Muscle layer of duodenum (tissue), 2 donors: ENCODE results near the gene MATN1.

ENCODE experiments used
- H3K27ac ChIP-seq: one replicate; pipeline ENCODE4 v1.7.0; 2013; ENCODE audit warnings: mild to moderate bottlenecking, low read length
- H3K27me3 ChIP-seq: one replicate; pipeline ENCODE4 v1.7.0; 2013; ENCODE audit warnings: low read depth, mild to moderate bottlenecking, control low read depth, low read length
- H3K36me3 ChIP-seq, 2 donors: one replicate each; pipeline ENCODE4 v1.7.0; 2013; ENCODE audit warnings: low read length in 2 of 2, control low read depth in 1 of 2, mild to moderate bottlenecking in 1 of 2; ENCODE audit not compliant: insufficient read depth in 2 of 2, control insufficient read depth in 1 of 2
- H3K4me1 ChIP-seq, 2 donors: one replicate each; pipeline ENCODE4 v1.7.0; 2013; ENCODE audit warnings: low read length in 2 of 2, mild to moderate bottlenecking in 2 of 2, control low read depth in 1 of 2, moderate library complexity in 1 of 2; ENCODE audit not compliant: insufficient read depth in 2 of 2, control insufficient read depth in 1 of 2
- H3K4me3 ChIP-seq, 2 donors: one replicate each; pipeline ENCODE4 v1.7.0; 2013; ENCODE audit warnings: low read length in 2 of 2, low read depth in 1 of 2, mild to moderate bottlenecking in 1 of 2
- H3K9me3 ChIP-seq, 2 donors: one replicate each; pipeline ENCODE4 v1.7.0; 2013; ENCODE audit warnings: low read length in 2 of 2, control low read depth in 1 of 2, mild to moderate bottlenecking in 1 of 2; ENCODE audit not compliant: control insufficient read depth in 1 of 2
- donor health status: healthy.

MATN1 gene

GRCh38 chr1:30670240-30671060 lies 52.9 kb downstream of the MATN1 start:
- no peak overlapping the region for H3K27ac ChIP-seq
- peaks cover 0 to 2% of the 10 kb centered on the region in 2 donors for H3K36me3 ChIP-seq
- H3K27me3 ChIP-seq, result no peaks in the 10 kb centered on the region
- no peak overlapping the region for H3K4me3 ChIP-seq
- no peaks in the 10 kb centered on the region for H3K9me3 ChIP-seq
- peaks cover 0 to 6% of the 10 kb centered on the region in 2 donors for H3K4me1 ChIP-seq

DNA sequence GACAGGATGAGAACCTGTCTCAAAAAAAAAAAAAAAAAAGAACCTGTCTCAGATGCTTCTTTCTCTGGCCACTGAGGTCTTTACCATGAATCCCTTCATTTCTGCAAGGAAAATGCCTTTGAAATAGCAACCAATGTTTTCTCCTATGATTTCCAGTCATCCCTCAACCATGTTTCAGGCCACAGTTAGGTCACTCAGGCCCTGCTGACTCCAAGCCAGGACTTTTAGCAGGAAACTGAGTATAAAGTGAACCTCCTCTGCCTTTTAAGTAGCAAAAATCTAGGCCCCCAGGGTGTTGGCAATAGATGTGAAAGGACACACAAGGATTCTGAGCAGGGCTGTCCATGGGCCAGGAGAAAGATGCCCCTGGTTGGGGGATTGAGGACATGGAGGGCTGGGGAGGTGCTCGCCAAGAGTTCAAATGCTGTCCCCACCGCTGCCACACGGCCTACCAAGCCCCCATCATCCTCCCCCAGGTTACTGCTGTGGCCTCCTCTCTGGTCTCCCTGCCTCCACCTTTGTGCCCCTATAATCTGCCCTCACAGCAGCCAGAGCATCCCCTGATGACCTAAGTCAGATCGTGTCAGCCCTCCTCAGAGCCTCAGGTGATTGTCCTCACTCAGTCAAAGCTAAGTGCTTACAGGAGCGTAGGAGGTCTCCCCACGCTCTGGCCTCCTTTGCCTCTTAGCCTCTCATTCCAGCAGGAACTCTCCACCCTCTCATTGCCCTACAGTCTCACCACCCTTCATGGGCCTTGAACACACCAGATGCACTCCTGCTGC lies 54.6 kb downstream of the MATN1 start:
- peaks cover 0 to 6% of the 10 kb centered on the region in 2 donors for H3K4me1 ChIP-seq
- no peaks in the 10 kb centered on the region for H3K9me3 ChIP-seq
- no peaks in the 10 kb centered on the region for H3K27me3 ChIP-seq
- H3K4me3 ChIP-seq, result no peak overlapping the region
- H3K36me3 ChIP-seq, result no peaks in the 10 kb centered on the region
- H3K27ac ChIP-seq, result no peak overlapping the region

DNA sequence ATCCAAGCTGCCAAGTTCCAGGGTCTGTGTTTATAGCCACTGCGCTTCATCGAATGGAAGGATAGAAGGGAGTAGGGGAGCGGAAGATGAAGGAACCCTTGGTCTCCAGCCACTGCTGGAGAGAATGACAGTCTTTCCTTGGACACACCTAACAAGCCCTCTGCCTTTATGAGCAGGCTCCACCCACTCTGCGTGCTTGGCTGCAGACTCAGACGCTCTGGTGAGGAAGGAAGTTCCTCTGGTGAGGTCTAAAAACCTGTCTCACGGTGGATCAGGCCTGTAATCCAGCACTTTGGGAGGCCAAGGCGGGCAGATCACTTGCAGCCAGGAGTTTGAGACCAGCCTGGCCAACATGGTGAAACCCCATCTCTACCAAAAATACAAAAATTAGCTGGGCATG lies 55.4 kb downstream of the MATN1 start:
- Histone ChIP-seq H3K27me3 (no peaks in the 10 kb centered on the region), H3K27ac (no peak overlapping the region), H3K9me3 (no peaks in the 10 kb centered on the region), H3K4me3 (no peak overlapping the region), H3K36me3 (no peaks in the 10 kb centered on the region), H3K4me1 (peaks cover 2 to 6% of the 10 kb centered on the region in 2 donors)

- H3K4me3 ChIP-seq, result no peak overlapping the region
- H3K27ac ChIP-seq, result no peak overlapping the region
- no peaks in the 10 kb centered on the region for H3K27me3 ChIP-seq
- no peaks in the 10 kb centered on the region for H3K9me3 ChIP-seq
- no peaks in the 10 kb centered on the region for H3K36me3 ChIP-seq
- peaks cover 6 to 7% of the 10 kb centered on the region in 2 donors for H3K4me1 ChIP-seq
Observed at GRCh38 chr1:30666756-30667273, 56.6 kb downstream of the MATN1 start.

GRCh38 chr1:30665216-30666010 lies 58.0 kb downstream of the MATN1 start:
- Histone ChIP-seq H3K4me1 (peaks cover 3 to 7% of the 10 kb centered on the region in 2 donors), H3K27me3 (no peaks in the 10 kb centered on the region), H3K9me3 (no peaks in the 10 kb centered on the region), H3K36me3 (no peaks in the 10 kb centered on the region), H3K27ac (no peak overlapping the region), H3K4me3 (no peak overlapping the region)

GRCh38 chr1:30664103-30664755 lies 59.2 kb downstream of the MATN1 start:
- peaks cover 0 to 7% of the 10 kb centered on the region in 2 donors for H3K4me1 ChIP-seq
- no peak overlapping the region for H3K27ac ChIP-seq
- H3K36me3 ChIP-seq, result no peaks in the 10 kb centered on the region
- no peaks in the 10 kb centered on the region for H3K9me3 ChIP-seq
- H3K4me3 ChIP-seq, result no peak overlapping the region
- H3K27me3 ChIP-seq, result no peaks in the 10 kb centered on the region

GRCh38 chr1:30663596-30664091 lies 59.7 kb downstream of the MATN1 start:
- H3K27ac ChIP-seq, result no peak overlapping the region
- no peaks in the 10 kb centered on the region for H3K27me3 ChIP-seq
- no peak overlapping the region for H3K4me3 ChIP-seq
- no peaks in the 10 kb centered on the region for H3K36me3 ChIP-seq
- no peaks in the 10 kb centered on the region for H3K9me3 ChIP-seq
- H3K4me1 ChIP-seq, result peaks cover 0 to 7% of the 10 kb centered on the region in 2 donors

DNA sequence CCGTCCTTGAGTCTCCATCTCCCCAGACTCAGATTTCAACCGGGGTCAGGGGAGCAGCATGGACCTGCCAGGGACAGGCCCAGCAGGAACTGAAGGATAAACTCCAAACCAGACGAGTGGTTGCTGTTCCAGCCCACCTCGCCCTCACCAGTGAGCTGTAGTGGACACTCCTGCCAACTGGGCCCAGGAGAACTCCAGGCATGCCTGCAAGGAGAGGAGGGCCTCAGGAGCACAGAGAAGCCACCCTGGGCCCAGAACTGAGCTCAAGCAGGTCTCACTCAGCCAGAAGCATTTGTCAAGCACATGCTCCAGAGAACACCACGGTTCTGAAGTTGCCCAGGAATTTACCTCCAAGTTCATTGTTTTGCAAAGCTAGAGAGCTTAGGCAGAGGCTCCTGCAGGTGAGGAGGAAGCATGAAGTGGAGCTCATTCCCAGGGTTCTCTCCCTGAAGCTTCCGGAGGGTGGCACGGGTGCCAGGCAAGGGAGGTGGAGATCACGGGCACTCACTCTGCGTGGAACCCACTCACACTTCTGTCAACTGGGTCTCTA lies 61.0 kb downstream of the MATN1 start:
- Histone ChIP-seq H3K4me1 (peaks cover 0 to 7% of the 10 kb centered on the region in 2 donors), H3K9me3 (no peaks in the 10 kb centered on the region), H3K27me3 (no peaks in the 10 kb centered on the region), H3K36me3 (no peaks in the 10 kb centered on the region), H3K4me3 (no peak overlapping the region), H3K27ac (no peak overlapping the region)

- Histone ChIP-seq H3K4me1 (peaks cover 0 to 7% of the 10 kb centered on the region in 2 donors), H3K36me3 (no peaks in the 10 kb centered on the region), H3K27ac (no peak overlapping the region), H3K9me3 (no peaks in the 10 kb centered on the region), H3K4me3 (no peak overlapping the region), H3K27me3 (no peaks in the 10 kb centered on the region)
Observed at GRCh38 chr1:30661311-30661710, 62.1 kb downstream of the MATN1 start.
